Mesendoderm (in vitro differentiated cells): ENCODE measurements around the gene THOC3.
"Not testable (repeated sequence)": the region's sequence is repeated elsewhere in the genome, so short reads cannot be mapped to it uniquely, and the experiment has no call there.

Source experiments
- DNase-seq: peaks from one replicate; pipeline ENCODE4 v3.0.0; 2013
- H2AK5ac ChIP-seq: 2 replicates; pipeline ENCODE4 v1.6.1; 2013; ENCODE audit warnings: low read length, inconsistent platforms
- H2BK120ac ChIP-seq: 2 replicates; pipeline ENCODE4 v1.6.1; 2013; ENCODE audit warnings: low read depth, mild to moderate bottlenecking, low read length, moderate library complexity, mixed read lengths
- H2BK15ac ChIP-seq: replicated peaks from 2 replicates; pipeline ENCODE4 v1.6.1; 2013; ENCODE audit warnings: low read depth, mild to moderate bottlenecking, moderate library complexity
- H2BK5ac ChIP-seq: 2 replicates; pipeline ENCODE4 v1.6.1; 2013; ENCODE audit warnings: low read length, inconsistent platforms
- H3K18ac ChIP-seq: 2 replicates; pipeline ENCODE4 v1.6.1; 2013; ENCODE audit warnings: mild to moderate bottlenecking, low read length, mixed read lengths
- H3K23ac ChIP-seq: one replicate; pipeline ENCODE4 v1.6.1; 2013; ENCODE audit warnings: low read length
- H3K27ac ChIP-seq: 2 replicates; pipeline ENCODE4 v1.5.1; 2013; ENCODE audit warnings: low read depth, mild to moderate bottlenecking, inconsistent platforms, low read length, moderate library complexity
- H3K27me3 ChIP-seq: 2 replicates; pipeline ENCODE4 v1.6.1; 2013; ENCODE audit warnings: low read length, control low read depth, mild to moderate bottlenecking, inconsistent platforms; ENCODE audit not compliant: insufficient read depth, poor library complexity
- H3K36me3 ChIP-seq: 2 replicates; pipeline ENCODE4 v1.6.1; 2013; ENCODE audit warnings: low read length, inconsistent platforms; ENCODE audit not compliant: control insufficient read depth, insufficient read depth
- H3K4ac ChIP-seq: one replicate; pipeline ENCODE4 v1.6.1; 2013; ENCODE audit warnings: low read depth, mild to moderate bottlenecking, low read length, moderate library complexity
- H3K4me1 ChIP-seq: 2 replicates; pipeline ENCODE4 v1.6.1; 2013; ENCODE audit warnings: low read depth, low read length, inconsistent platforms; ENCODE audit not compliant: control insufficient read depth
- H3K4me2 ChIP-seq: 2 replicates; pipeline ENCODE4 v1.6.1; 2013; ENCODE audit warnings: low read length
- H3K4me3 ChIP-seq: 2 replicates; pipeline ENCODE4 v1.5.1; 2013; ENCODE audit warnings: mild to moderate bottlenecking, low read length
- H3K56ac ChIP-seq: one replicate; pipeline ENCODE4 v1.6.1; 2013; ENCODE audit warnings: low read length
- H3K79me1 ChIP-seq: 2 replicates; pipeline ENCODE4 v1.6.1; 2013; ENCODE audit warnings: low read length, inconsistent platforms
- H3K79me2 ChIP-seq: 2 replicates; pipeline ENCODE4 v1.6.1; 2013; ENCODE audit warnings: mild to moderate bottlenecking, low read length; ENCODE audit not compliant: control insufficient read depth, insufficient read depth
- H3K9ac ChIP-seq: 2 replicates; pipeline ENCODE4 v1.6.1; 2013; ENCODE audit warnings: low read length, inconsistent platforms
- H4K5ac ChIP-seq: one replicate; pipeline ENCODE4 v1.6.1; 2013; ENCODE audit warnings: low read length
- H4K8ac ChIP-seq: one replicate; pipeline ENCODE4 v1.6.1; 2013; ENCODE audit warnings: low read depth, mild to moderate bottlenecking, control low read depth, low read length, moderate library complexity
- WGBS: extraction: QIAGEN DNeasy Blood & Tissue Kit; methylation state at CpG from one replicate; pipeline ENCODE4 v1.1.7; 2013; ENCODE audit warnings: low lambda C conversion rate, missing lambda C conversion rate; ENCODE audit not compliant: insufficient coverage; ENCODE audit errors: extremely low coverage; 5-methylcytosine and 5-hydroxymethylcytosine counted together

The THOC3 gene

DNA sequence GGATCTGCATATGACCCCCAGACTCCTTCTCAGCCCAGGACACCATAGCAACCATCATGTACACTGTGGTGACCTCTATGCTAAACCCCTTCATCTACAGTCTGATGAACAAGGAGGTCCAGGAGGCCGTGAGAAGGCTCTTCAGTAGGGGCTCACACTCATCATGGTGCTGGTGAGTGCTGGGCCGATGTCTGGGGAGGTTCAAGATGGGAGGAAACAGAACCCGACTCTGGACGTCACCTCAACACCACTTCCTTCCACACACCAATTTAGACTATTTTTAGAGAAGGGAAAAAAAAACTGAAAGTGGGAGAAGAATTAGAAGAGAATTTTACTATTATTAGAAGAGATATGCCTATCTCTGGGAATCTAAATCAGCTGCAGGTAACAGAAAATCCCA lies 39.1 kb upstream of the THOC3 start:
- not testable (repeated sequence) for H3K9ac ChIP-seq, H3K4me1 ChIP-seq, H2BK120ac ChIP-seq, H3K18ac ChIP-seq, H3K56ac ChIP-seq, H3K4me2 ChIP-seq, H3K79me1 ChIP-seq, H2AK5ac ChIP-seq, DNase-seq, H3K4me3 ChIP-seq, H3K4ac ChIP-seq, H2BK5ac ChIP-seq, H3K36me3 ChIP-seq, H3K27me3 ChIP-seq, H3K79me2 ChIP-seq, H2BK15ac ChIP-seq, H3K23ac ChIP-seq, H3K27ac ChIP-seq, H4K5ac ChIP-seq, H4K8ac ChIP-seq
- WGBS, result no CpG with 5 or more reads among the region's 4 CpGs

DNA sequence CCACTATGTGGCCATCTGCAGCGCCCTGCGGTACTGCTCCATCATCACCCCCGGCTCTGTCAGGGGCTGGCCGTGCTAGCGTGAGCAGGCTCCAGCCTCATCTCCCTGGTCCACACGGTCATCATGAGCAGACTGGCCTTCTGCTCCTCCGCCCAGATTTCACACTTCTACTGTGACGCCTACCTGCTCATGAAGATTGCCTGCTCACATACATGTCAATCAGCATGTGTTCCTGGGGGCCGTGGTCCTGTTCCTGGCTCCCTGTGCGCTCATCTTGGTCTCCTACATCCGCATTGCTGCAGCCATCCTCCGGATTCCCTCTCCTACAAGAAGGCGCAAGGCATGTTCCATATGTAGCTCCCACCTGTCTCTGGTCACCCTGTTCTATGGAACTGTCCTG lies 38.7 kb upstream of the THOC3 start:
- not testable (repeated sequence) for H3K4me3 ChIP-seq, H4K8ac ChIP-seq, H3K79me2 ChIP-seq, H3K27me3 ChIP-seq, H3K18ac ChIP-seq, H3K4me2 ChIP-seq, H3K79me1 ChIP-seq, H3K9ac ChIP-seq, H2AK5ac ChIP-seq, H3K4ac ChIP-seq, H4K5ac ChIP-seq, H2BK5ac ChIP-seq, H2BK15ac ChIP-seq, H3K56ac ChIP-seq, H3K23ac ChIP-seq, DNase-seq, H3K36me3 ChIP-seq, H2BK120ac ChIP-seq, H3K27ac ChIP-seq, H3K4me1 ChIP-seq
- no CpG with 5 or more reads among the region's 13 CpGs for WGBS

- not testable (repeated sequence) for H3K4me3 ChIP-seq, H2BK15ac ChIP-seq, H2BK5ac ChIP-seq, H3K79me2 ChIP-seq, H4K5ac ChIP-seq, H3K9ac ChIP-seq, H3K27ac ChIP-seq, H3K4me2 ChIP-seq, H3K56ac ChIP-seq, H2BK120ac ChIP-seq, H2AK5ac ChIP-seq, H3K18ac ChIP-seq, DNase-seq, H3K79me1 ChIP-seq, H3K36me3 ChIP-seq, H4K8ac ChIP-seq, H3K27me3 ChIP-seq, H3K4ac ChIP-seq, H3K23ac ChIP-seq, H3K4me1 ChIP-seq
- no CpG with 5 or more reads among the region's 6 CpGs for WGBS
These were observed 29.9 kb upstream of the THOC3 start for GRCh38 chr5:175997979-175998378.

DNA sequence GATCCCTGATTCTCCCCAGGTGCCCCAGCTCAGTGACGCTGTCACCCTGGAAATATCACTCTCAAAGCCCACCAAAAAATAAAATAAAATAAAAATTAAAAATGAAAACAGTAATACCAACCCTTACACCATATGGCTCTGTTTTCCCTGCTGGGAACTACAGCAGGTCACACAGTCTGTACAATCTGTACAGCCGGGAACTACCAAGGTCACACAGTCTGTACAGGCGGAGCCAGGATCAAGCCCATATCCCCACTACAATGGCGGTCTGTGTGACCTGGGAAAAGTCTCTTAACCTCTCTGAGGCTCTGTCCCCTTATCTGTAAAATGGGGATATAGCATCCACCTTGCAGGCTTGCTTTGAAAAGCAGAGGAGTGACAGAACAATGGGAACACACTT lies 29.4 kb upstream of the THOC3 start:
- H3K4me3 ChIP-seq, H3K79me2 ChIP-seq, H3K9ac ChIP-seq, H2BK5ac ChIP-seq, H3K79me1 ChIP-seq, H4K8ac ChIP-seq, H3K18ac ChIP-seq, H3K27me3 ChIP-seq, H3K4ac ChIP-seq, H3K23ac ChIP-seq, H2BK15ac ChIP-seq, H2AK5ac ChIP-seq, H3K56ac ChIP-seq, H3K27ac ChIP-seq, H3K4me1 ChIP-seq, H3K4me2 ChIP-seq, H4K5ac ChIP-seq, DNase-seq, H3K36me3 ChIP-seq, H2BK120ac ChIP-seq: not testable (repeated sequence)
- no CpG with 5 or more reads among the region's 4 CpGs for WGBS

GRCh38 chr5:175996791-175997190 lies 28.7 kb upstream of the THOC3 start:
- not testable (repeated sequence) for H2BK120ac ChIP-seq, H4K8ac ChIP-seq, H2BK5ac ChIP-seq, H3K4me2 ChIP-seq, H3K4me3 ChIP-seq, H3K4ac ChIP-seq, H3K36me3 ChIP-seq, H4K5ac ChIP-seq, DNase-seq, H3K79me2 ChIP-seq, H3K56ac ChIP-seq, H3K79me1 ChIP-seq, H3K9ac ChIP-seq, H3K27me3 ChIP-seq, H3K18ac ChIP-seq, H2AK5ac ChIP-seq, H3K27ac ChIP-seq, H3K23ac ChIP-seq, H2BK15ac ChIP-seq, H3K4me1 ChIP-seq
- WGBS, result no CpG with 5 or more reads among the region's 6 CpGs

- not testable (repeated sequence) for H3K27ac ChIP-seq, H3K4ac ChIP-seq, H3K79me2 ChIP-seq, H3K9ac ChIP-seq, H2AK5ac ChIP-seq, H4K8ac ChIP-seq, H2BK15ac ChIP-seq, H3K27me3 ChIP-seq, H3K56ac ChIP-seq, H4K5ac ChIP-seq, H3K18ac ChIP-seq, H2BK120ac ChIP-seq, H3K4me1 ChIP-seq, H3K79me1 ChIP-seq, H3K36me3 ChIP-seq, H3K4me3 ChIP-seq, H2BK5ac ChIP-seq, H3K4me2 ChIP-seq, DNase-seq, H3K23ac ChIP-seq
- WGBS, result no CpG with 5 or more reads among the region's 6 CpGs
These were observed 27.4 kb upstream of the THOC3 start for GRCh38 chr5:175995506-175995905.
